ENCODE results near the gene CDK14. TPM values are rescaled to one million over a fixed set of nuclear protein-coding genes. Genes with fewer than 3 reads are reported as not detected.

CDK14 gene
- total and polyA plus RNA-seq, 10 of the 15 experiments (the other 5 are each of a cell fraction or from before 2014, with no cell fraction given): 6.5 to 61.3 (median 24.2) TPM

GRCh38 chr7:91230100-91230499 lies 634.0 kb downstream of the CDK14 start:
- WGBS (ENCODE audit: insufficient coverage, insufficient replicate concordance, low lambda C conversion rate, missing lambda C conversion rate): 48% methylated on average over 2 of the region's 2 CpGs
- Histone ChIP-seq H3K79me2 (ENCODE audit: control insufficient read depth, insufficient read depth, low read length) (no peaks in the 10 kb centered on the region), H3K4me1 (ENCODE audit: control insufficient read depth, insufficient read depth, low read length) (no peaks in the 10 kb centered on the region), H3K9ac (ENCODE audit: control insufficient read depth, insufficient read depth, low read length) (no peak overlapping the region), H3K9me3 (replicated peaks; ENCODE audit: control insufficient read depth, insufficient read depth, low read length) (no peaks in the 10 kb centered on the region), H3K27ac (ENCODE audit: control insufficient read depth, insufficient read depth) (no peak overlapping the region), H3K4me2 (ENCODE audit: control insufficient read depth, insufficient read depth) (no peak overlapping the region), H3K4me3 (no peak overlapping the region), H3K36me3 (ENCODE audit: control insufficient read depth in 2 of 2, insufficient read depth in 2 of 2, low read length in 1 of 2) (no peaks in the 10 kb centered on the region), H2AFZ (ENCODE audit: control insufficient read depth, low read depth, low read length) (no peak overlapping the region), H4K20me1 (ENCODE audit: control insufficient read depth, insufficient read depth) (no peaks in the 10 kb centered on the region), H3K27me3 (replicated peaks in 1 of 2; ENCODE audit: control insufficient read depth in 2 of 2, insufficient read depth in 2 of 2, low read length in 1 of 2) (no peaks in the 10 kb centered on the region)
- intact Hi-C loops (cut with micrococcal nuclease; ENCODE audit: unreplicated experiment) (no loop called here), in situ Hi-C loops (cut with MboI) (no loop called here)
- no peak for ATAC-seq
- no peak for FAIRE-seq
- ChIA-PET RAD21 (ENCODE audit: unreplicated experiment) (no interaction called here), POLR2A (no interaction called here), SMC1A (ENCODE audit: uncharacterized antibody, unreplicated experiment) (no interaction called here), CTCF (no interaction called here)
- TF ChIP-seq BRCA1 (IDR thresholded peaks at IDR 0.05; ENCODE audit: low read depth, low read length) (no peak), SIN3A (IDR thresholded peaks at IDR 0.05; ENCODE audit: low read depth, low read length) (no peak), GATAD2B (conservative IDR thresholded peaks at IDR 0.05; ENCODE audit: low read depth) (no peak), TCF7 (IDR thresholded peaks at IDR 0.05; ENCODE audit: borderline replicate concordance) (no peak), USF1 (IDR thresholded peaks at IDR 0.05; ENCODE audit: borderline replicate concordance, extremely low read length, insufficient read depth, low read depth, low read length) (no peak), CHD2 (IDR thresholded peaks at IDR 0.05; ENCODE audit: borderline replicate concordance, low read depth, low read length) (no peak), DPF2 (IDR thresholded peaks at IDR 0.05) (no peak), BMI1 (IDR thresholded peaks at IDR 0.05; ENCODE audit: borderline replicate concordance) (no peak), LARP7 (IDR thresholded peaks at IDR 0.05) (no peak), MTA2 (IDR thresholded peaks at IDR 0.05; ENCODE audit: low read depth) (no peak), BCL11A (IDR thresholded peaks at IDR 0.05; ENCODE audit: low read depth, low read length) (no peak), MLLT1 (IDR thresholded peaks at IDR 0.05) (no peak)
- BruUV-seq (replicated peaks): no TSS peak
- DNase-seq (ENCODE audit: low read depth, low spot score): no peak

Data from GM12878 (cell line).